Measurements from ENCODE around the gene FXYD3.
"Not testable (repeated sequence)": the region's sequence is repeated elsewhere in the genome, so short reads cannot be mapped to it uniquely, and the experiment has no call there.

The FXYD3 gene

DNA sequence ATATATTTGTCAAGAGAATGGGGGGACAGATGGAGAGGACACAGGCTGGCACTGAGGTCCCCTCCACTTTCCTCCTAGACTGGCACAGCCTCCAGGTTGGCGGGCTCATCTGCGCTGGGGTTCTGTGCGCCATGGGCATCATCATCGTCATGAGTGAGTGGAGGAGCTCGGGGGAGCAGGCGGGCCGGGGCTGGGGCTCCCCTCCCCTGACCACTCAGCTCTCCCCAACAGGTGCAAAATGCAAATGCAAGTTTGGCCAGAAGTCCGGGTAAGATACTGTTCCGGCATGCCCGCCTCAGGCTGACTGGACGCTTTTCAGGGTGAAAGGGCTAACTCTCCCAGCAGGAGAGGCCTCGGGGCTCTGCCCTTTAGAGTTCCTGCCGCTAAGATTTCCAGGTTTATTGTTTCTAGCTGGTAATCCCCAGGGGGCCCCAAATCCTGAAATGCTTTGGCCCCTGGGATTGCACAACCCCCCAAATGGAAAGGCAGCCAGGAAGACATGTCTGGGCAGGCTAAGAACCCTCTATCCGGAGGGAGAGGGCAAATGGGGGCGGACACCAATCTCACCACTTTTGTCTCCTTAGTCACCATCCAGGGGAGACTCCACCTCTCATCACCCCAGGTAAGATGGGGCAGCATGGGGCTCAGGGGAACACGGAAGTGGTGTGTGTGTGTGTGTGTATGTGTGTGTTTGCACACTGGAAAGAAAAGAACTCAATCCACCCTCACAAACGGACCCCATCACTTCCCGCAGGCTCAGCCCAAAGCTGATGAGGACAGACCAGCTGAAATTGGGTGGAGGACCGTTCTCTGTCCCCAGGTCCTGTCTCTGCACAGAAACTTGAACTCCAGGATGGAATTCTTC, 7.3 kb downstream of the FXYD3 start:
- no peak overlapping the region for H3K27ac Mint-ChIP-seq
- no peak overlapping the region for H3K4me3 Mint-ChIP-seq
- no peaks in the 10 kb centered on the region for H3K36me3 Mint-ChIP-seq
- H3K4me1 Mint-ChIP-seq (ENCODE audit: low read depth): peaks cover 11% of the 10 kb centered on the region
- H3K9me3 Mint-ChIP-seq (ENCODE audit: low read depth): no peaks in the 10 kb centered on the region
- H3K27me3 Mint-ChIP-seq: no peaks in the 10 kb centered on the region

DNA sequence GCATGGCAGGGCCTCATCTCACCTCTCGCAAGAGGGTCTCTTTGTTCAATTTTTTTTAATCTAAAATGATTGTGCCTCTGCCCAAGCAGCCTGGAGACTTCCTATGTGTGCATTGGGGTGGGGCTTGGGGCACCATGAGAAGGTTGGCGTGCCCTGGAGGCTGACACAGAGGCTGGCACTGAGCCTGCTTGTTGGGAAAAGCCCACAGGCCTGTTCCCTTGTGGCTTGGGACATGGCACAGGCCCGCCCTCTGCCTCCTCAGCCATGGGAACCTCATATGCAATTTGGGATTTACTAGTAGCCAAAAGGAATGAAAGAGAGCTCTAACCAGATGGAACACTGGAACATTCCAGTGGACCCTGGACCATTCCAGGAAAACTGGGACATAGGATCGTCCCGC, 8.0 kb downstream of the FXYD3 start:
- H3K27me3 Mint-ChIP-seq: no peaks in the 10 kb centered on the region
- H3K36me3 Mint-ChIP-seq: no peaks in the 10 kb centered on the region
- H3K4me3 Mint-ChIP-seq: peak overlapping the region; percentile 84
- no peak overlapping the region for H3K27ac Mint-ChIP-seq
- H3K4me1 Mint-ChIP-seq (ENCODE audit: low read depth): peaks cover 11% of the 10 kb centered on the region
- no peaks in the 10 kb centered on the region for H3K9me3 Mint-ChIP-seq (ENCODE audit: low read depth)

DNA sequence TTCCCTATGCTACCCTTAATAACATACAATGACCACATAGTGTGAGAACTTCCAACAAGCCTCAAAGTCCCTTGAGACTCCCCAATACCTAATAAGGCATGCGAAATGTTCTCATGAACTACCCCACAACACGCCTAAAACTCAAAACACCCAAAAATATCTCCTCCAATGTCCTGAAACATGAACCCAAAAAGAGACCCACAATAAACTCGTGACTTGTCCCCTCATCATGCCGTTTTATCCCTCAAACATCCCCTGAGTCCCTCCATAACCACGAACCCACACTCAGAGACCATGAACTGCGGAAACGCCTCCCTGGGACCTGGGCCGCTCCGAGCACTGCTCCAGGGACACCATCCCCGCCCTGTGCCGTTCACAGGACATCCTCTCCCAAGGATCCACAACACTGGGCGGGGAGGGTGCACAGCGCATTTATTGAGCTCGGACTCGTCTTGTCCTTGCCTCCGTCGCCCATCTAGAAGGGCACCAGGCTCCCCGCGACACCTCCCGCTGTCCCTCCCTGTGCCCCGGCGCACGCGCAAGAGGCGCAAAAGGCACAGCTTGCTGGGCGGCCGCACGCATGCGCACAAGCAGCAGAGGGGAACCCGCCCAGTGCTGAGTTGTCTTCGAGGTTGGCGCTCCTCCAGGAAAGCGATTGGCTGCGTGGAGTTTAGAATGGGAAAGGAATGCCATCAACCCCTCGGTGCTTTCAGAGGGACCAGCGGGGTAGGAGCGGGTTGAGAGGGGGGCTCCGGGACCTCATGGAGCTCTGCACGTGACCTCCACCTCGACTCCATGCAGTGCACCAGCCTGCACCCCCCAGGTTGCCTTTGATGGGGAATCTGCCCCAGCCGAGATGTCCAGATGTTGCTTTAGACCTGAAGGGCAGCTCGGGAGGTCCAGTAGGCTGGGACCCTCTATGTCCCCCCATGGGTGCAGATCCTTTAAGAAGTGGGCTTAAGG, 8.8 kb downstream of the FXYD3 start:
- Mint-ChIP-seq H3K36me3 (no peaks in the 10 kb centered on the region), H3K4me3 (peak overlapping the region; percentile 84)

DNA sequence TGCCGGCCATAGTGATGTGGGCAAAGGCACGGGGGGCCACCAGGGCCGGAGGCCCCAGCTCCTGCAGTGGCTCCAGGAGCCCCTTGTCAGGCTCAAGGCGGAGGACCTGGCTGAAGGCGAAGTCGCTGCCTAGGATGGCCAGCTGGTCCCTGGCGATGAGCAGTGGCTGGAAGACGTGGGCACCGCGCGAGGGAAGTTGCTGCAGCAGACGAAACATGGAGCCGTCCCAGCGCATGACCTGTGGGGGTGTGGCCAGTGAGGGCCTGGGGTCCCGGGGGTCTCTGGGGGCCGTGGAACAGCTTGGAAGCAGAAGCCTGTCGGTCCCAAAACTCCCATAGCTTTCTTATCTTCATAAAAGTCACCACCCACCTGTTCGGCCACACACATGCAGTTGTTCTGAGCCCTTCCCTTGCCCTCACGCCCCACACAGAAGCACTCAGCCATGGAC, 9.7 kb downstream of the FXYD3 start:
- H3K4me1 Mint-ChIP-seq (ENCODE audit: low read depth): peaks cover 11% of the 10 kb centered on the region

More for the DNA sequence above, 8.8 kb downstream of the FXYD3 start:
- H3K27me3 Mint-ChIP-seq: no peaks in the 10 kb centered on the region
- H3K27ac Mint-ChIP-seq: peak overlapping the region; percentile 67
- H3K4me1 Mint-ChIP-seq (ENCODE audit: low read depth): peaks cover 11% of the 10 kb centered on the region
- no peaks in the 10 kb centered on the region for H3K9me3 Mint-ChIP-seq (ENCODE audit: low read depth)

DNA sequence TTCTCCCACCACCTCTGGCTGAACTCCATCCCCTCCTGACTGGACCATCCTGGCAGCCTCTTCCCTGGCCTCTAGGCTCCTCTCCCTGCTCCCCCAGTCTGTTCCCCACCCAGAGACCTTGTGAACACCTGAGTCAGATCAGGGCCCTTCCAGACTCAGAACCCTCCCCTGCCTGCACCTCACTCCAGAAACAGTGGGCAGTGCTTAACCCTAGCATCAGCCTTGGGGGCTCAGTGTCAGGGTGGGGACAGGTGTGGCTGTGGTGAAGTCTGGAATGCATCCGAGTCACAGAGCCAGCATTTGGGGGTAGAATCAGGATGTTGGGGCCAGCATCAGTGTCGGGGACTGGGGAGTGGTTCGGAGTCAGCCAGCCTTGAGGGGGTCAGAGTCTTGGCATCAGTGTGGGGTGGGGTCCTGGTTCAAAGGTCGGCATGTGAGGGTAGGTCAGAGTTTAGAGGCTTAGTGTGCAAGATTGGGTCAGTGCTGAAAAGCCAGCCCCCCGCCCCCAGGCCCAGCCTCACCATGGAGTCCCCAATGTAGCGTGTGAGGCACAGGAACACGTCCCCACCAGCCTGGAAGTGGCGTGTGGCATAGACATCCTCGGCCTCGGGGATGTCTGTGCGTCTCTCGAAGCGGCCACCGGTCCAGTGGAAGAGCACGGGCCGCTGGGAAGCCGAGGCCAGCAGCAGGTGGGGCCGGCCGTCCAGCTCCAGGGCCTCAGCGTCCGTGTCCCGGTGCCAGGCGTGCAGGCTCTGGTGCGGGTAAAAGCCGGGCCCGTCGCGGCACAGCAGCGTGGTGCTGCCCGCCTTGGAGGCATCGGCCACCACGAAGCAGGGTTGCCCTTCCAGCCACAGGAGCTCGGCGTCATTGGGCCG, 10.4 kb downstream of the FXYD3 start:
- Mint-ChIP-seq H3K9me3 (ENCODE audit: low read depth) (no peaks in the 10 kb centered on the region), H3K4me3 (peak overlapping the region; percentile 35), H3K27me3 (no peaks in the 10 kb centered on the region), H3K36me3 (no peaks in the 10 kb centered on the region), H3K4me1 (ENCODE audit: low read depth) (peaks cover 11% of the 10 kb centered on the region), H3K27ac (no peak overlapping the region)

More for the DNA sequence above, 9.7 kb downstream of the FXYD3 start:
- Mint-ChIP-seq H3K9me3 (ENCODE audit: low read depth) (no peaks in the 10 kb centered on the region), H3K27ac (no peak overlapping the region), H3K27me3 (no peaks in the 10 kb centered on the region), H3K36me3 (no peaks in the 10 kb centered on the region), H3K4me3 (peak overlapping the region; percentile 35)

DNA sequence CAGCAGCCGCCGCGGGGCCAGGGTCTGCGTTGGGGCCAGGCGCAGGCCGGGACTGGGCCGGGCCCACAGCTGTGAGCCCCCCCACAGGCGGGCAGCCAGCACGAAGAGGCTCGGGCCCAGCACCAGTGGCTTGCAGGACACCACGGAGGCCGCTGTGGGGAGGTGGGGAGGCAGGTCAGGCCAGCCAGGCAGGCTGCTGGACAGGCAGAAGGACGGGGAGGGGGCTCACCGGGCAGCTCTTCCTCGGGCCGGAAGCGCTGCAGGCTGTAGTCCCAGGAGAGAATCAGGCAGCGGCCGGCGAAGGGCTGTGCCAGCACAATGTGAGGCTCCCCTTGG, 11.0 kb downstream of the FXYD3 start:
- Mint-ChIP-seq H3K9me3 (ENCODE audit: low read depth) (no peaks in the 10 kb centered on the region), H3K36me3 (no peaks in the 10 kb centered on the region), H3K4me1 (ENCODE audit: low read depth) (peaks cover 11% of the 10 kb centered on the region), H3K4me3 (no peak overlapping the region), H3K27me3 (no peaks in the 10 kb centered on the region), H3K27ac (no peak overlapping the region)

DNA sequence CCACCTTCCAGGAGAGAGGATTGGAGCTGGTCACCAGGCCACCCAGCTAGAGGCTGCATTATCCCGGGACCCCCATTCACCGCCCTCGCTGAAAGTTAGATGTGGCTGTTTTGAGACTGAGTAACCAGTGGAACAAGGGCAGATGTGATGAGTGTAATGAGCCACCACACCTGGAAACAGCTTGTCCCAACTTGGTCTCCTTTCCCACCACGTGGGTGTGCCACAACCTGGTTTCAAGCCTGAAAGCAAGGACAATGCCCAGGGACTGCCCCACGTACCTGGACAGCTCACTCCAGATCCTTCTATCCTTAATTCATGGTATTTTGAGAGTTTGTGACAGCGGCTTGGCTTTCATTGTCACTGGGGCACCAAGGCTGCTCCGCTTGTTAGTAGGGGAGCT, 12.2 kb downstream of the FXYD3 start:
- no peak overlapping the region for H3K27ac Mint-ChIP-seq
- peaks cover 6% of the 10 kb centered on the region for H3K9me3 Mint-ChIP-seq (ENCODE audit: low read depth)
- H3K36me3 Mint-ChIP-seq: no peaks in the 10 kb centered on the region
- peaks cover 11% of the 10 kb centered on the region for H3K4me1 Mint-ChIP-seq (ENCODE audit: low read depth)
- no peak overlapping the region for H3K4me3 Mint-ChIP-seq
- H3K27me3 Mint-ChIP-seq: no peaks in the 10 kb centered on the region

DNA sequence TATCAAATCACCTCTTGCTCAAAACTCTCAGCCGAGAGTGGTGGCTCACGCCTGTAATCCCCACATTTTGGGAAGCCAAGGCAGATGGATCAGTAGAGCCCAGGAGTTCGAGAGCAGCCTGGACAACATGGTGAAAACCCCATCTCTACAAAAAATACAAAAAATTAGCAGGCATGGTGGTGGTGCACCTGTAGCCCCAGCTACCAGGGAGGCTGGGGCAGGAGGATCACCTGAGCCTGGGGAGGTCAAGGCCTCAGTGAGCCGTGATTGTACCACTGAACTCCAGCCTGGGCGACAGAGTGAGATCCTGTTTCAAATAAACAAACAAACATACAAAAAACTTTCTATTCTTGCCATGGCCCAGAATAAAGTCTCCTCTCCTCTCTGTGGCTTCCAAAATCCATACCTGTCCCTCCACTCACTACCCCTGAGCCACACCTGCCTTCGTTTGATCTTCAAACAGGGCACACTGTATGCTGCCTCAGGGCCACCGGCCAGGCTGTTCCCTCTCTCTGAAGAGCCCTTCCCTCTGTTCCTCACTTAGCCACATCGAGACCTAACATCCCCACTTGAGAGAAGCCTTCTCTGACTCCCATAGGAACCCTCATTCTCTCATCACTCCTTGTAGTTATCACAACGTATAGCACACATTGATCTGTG, 12.9 kb downstream of the FXYD3 start:
- Mint-ChIP-seq H3K4me3 (no peak overlapping the region), H3K27ac (no peak overlapping the region), H3K4me1 (ENCODE audit: low read depth) (peaks cover 11% of the 10 kb centered on the region), H3K9me3 (ENCODE audit: low read depth) (peaks cover 9% of the 10 kb centered on the region), H3K36me3 (no peaks in the 10 kb centered on the region), H3K27me3 (no peaks in the 10 kb centered on the region)

DNA sequence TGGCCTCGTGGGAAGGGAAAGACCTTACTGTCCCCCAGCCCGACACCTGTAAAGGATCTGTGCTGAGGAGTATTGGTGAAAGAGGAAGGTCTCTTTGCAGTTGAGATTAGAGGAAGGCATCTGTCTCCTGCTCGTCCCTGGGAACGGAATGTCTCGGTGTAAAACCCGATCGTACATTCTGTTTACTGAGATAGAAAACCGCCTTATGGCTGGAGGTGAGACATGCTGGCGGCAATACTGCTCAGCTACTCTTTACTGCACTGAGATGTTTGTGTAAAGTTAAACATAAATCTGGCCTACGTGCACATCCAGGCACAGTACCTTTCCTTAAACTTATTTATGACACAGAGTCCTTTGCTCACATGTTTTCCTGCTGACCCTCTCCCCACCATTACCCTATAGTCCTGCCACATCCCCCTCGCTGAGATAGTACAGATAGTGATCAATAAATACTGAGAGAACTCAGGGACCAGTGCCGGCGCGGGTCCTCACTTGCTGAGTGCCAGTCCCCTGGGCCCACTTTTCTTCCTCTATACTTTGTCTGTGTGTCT, 14.2 kb downstream of the FXYD3 start:
- H3K4me1 Mint-ChIP-seq (ENCODE audit: low read depth); H3K27ac Mint-ChIP-seq; H3K9me3 Mint-ChIP-seq (ENCODE audit: low read depth); H3K36me3 Mint-ChIP-seq; H3K27me3 Mint-ChIP-seq; H3K4me3 Mint-ChIP-seq: not testable (repeated sequence)

DNA sequence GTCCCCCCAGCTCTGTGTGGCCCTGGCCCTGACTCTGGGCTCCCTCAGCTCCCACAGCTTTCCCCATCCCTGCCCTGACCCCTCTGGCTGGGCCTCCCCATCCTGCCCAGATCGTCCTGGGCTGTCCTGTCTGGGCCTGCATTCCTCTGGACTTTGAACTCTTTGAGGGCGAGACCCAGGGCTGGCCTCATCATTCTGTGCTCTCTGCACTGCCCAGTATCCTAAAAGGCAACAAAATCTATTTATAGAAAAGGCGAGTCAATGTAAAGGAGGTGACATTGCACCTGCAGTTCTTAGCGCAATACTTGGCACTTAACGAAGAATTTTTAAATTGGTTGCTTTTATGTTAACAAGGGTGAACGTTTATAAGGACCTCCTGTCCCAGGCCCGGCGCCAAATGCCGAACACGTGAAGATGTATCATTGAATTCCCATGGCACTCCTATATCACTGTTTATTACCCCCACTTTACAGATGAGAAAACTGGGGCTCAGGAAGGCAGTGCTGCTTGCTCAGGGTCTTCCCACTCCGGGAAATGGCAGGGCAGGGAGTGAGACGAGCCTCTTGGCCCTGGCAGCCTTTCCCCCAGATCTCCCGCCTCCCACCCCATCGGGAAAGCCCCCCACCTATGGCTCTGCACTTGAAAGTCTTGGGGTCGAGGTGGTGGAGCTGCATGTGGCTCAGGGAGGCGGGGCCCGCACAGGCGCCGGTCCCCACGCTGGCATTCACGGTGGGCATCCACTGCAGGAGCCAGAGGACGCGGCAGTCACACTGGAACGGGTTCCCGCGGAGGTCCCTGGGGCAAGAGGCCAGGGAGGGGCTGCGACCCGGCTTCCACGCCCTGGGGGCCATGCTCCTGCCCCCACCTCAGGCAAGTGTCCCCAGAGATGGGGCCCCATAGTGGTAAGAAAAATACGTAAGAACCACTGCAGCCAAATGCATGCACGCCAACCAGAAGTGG, 15.4 kb downstream of the FXYD3 start:
- Mint-ChIP-seq H3K36me3 (no peaks in the 10 kb centered on the region), H3K27ac (peak overlapping the region; percentile 22), H3K9me3 (ENCODE audit: low read depth) (peaks cover 9% of the 10 kb centered on the region), H3K4me1 (ENCODE audit: low read depth) (peaks cover 5% of the 10 kb centered on the region), H3K4me3 (no peak overlapping the region), H3K27me3 (no peaks in the 10 kb centered on the region)

DNA sequence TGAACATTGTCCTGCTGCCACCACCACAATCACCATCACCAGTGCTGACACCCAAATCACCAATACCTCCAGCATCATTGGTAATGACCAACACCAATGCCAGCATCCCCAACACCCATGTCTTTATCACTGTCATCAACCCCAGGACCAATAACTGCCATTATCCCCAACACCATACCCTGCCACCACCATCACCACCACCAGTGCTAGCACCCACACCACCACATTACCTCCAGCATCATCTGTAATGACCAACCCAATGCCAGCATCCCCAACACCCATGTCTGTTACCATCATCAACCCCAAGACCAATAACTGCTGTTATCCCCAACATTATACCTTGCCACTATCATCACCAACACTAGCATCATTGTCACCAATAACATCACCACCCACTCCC, 16.6 kb downstream of the FXYD3 start:
- Mint-ChIP-seq H3K4me3 (no peak overlapping the region), H3K9me3 (ENCODE audit: low read depth) (peaks cover 9% of the 10 kb centered on the region), H3K36me3 (no peaks in the 10 kb centered on the region), H3K27me3 (no peaks in the 10 kb centered on the region), H3K4me1 (ENCODE audit: low read depth) (peaks cover 5% of the 10 kb centered on the region), H3K27ac (no peak overlapping the region)

DNA sequence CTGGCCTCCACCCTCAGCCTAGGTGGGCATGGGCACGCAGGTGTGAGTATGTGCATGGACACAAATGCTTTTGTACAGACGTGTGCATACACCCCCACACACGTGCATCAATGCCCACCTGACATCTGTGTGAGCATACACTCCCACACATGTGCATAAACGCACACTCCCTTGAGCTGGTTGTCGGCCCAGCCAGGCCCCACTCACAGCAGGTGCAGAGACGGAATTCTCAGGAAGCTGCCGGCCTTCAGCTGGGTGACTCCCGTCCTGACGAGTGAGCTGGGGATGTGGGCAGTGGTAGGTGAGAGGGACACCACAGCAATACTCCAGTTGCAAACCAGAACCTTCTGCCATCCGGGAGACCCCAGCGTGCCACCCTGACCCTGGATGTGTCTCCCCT, 18.2 kb downstream of the FXYD3 start:
- Mint-ChIP-seq H3K4me1 (ENCODE audit: low read depth) (peaks cover 5% of the 10 kb centered on the region), H3K27me3 (no peaks in the 10 kb centered on the region), H3K27ac (no peak overlapping the region), H3K4me3 (no peak overlapping the region), H3K9me3 (ENCODE audit: low read depth) (peaks cover 9% of the 10 kb centered on the region), H3K36me3 (no peaks in the 10 kb centered on the region)

DNA sequence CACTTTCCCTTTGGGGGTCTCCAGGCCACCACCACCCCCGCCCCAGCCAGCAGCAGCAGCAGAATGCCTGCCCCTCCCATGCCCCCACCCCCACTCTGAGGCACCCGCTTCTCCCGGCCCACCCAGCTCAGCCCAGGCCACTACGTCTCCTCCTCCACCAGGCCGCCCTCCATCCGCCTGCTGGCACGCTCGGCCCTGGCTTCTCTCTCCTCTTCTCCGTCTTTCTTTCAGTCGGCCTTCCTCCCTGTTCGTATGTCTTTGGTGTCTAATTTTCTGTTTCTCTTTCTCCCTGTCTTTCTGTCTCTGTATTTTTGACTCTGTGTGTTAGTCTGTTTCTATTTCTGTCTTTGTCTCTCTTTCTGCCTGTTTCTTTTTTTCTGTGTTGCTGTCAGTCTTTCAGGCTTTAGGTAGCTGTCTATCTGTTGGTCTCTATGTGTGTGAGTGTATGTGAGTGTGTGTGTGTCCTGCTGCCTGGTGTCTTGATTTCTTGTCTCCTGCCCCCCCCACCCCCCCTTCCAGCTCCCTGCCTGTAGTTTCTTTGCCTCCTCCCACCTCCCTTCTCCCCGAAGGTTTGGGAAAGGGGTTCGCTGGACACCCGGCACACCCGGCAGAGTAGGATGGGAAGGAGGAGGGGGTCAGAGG, 19.1 kb downstream of the FXYD3 start, which contains the start of gene LGI4:
LGI4 (minus strand) TSS at position 459 of the 642 bp plus-strand sequence; CDS start at position 80, 379 bp downstream.
- Mint-ChIP-seq H3K4me1 (ENCODE audit: low read depth) (peaks cover 5% of the 10 kb centered on the region), H3K27me3 (no peaks in the 10 kb centered on the region), H3K27ac (peak within 1 kb of the TSS; percentile 11), H3K9me3 (ENCODE audit: low read depth) (peaks cover 9% of the 10 kb centered on the region), H3K36me3 (no peaks in the 10 kb centered on the region), H3K4me3 (no peak within 1 kb of the TSS)
